ENCODE results near the gene FGA.

The FGA gene

GRCh38 chr4:154583677-154584076 lies 6.9 kb downstream of the FGA start:
- DNase-seq (ENCODE audit: low read depth, low spot score): no peak
- no peak overlapping the region for H3K27ac ChIP-seq

DNA sequence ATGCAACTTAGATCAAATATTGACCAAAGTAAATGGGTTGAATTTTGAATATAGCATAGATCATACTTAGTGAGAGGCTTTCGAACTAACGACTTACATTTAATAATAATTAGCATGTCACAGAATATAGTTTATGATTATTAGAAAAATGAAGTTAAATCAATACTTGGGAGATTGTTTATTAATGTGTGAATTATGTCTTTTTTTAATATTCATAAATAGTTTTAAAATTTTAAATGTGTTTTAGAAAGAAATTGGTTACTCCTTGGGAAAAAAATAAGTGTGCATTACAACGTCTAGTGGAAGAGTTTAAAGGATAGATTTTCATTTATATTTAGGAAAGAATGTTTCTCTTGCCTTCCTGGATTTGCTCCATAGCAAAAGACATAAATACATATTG lies 7.3 kb downstream of the FGA start:
- no peak for DNase-seq (ENCODE audit: low read depth, low spot score)
- H3K27ac ChIP-seq: no peak overlapping the region

DNA sequence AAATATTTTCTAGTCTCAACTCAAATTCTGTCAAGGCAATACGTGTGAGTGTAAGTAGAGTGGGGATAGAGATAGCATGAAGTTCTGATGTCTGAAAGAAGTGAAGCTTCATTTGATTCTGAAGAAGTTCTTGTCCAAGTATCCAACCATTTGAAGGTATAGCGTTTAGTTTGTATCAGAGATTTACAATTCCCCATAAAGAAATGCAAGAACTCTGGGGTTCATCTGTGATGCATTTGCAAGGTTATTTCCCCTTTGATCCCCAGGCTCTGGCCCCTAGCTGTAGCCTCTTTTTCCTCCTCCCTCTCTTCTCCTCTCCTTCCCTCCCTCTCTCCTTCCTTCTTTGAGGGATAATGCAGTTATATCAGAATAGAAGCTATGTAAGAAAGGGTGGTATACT lies 7.8 kb downstream of the FGA start:
- no peak for DNase-seq (ENCODE audit: low read depth, low spot score)
- no peak overlapping the region for H3K27ac ChIP-seq

- no peak overlapping the region for H3K27ac ChIP-seq
- no peak for DNase-seq (ENCODE audit: low read depth, low spot score)
Observed at GRCh38 chr4:154579927-154580326, 10.6 kb downstream of the FGA start.

DNA sequence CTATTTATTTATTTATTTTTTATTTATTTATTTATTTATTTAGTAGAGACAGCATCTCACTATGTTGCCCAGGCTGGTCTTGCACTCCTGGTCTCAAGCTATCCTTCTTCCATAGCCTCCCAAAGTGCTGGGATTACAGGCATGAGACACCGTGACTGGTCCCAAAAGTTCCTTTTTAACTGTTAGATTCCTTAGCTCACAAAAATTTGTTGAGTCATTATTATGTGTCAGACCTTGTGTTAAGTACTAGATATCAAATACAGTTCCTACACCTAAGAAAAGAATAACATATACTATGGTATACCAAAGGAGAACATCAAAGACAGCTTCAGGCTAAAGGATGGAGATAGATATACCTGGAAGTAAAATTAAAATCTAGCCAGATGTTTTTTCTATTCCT lies 11.6 kb downstream of the FGA start:
- DNase-seq (ENCODE audit: low read depth, low spot score): no peak
- no peak overlapping the region for H3K27ac ChIP-seq

DNA sequence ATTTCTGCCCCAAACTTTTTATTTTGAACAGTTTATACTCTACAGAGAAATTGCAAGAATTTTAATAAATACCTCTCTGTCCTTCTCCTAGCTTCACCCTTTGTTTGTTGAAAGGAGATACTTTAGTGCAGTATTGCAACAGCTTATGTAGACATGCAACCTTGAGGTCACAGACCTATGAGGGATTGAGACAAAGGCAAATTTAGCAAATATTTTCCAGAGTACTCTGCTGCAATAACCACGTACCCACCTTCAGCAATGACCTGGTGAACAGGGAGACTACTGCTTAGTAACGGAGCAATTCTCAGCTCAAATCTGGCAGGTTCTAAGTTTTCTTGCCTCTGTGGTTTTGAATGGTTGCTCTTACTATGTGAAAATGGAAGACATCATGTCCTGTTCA lies 13.2 kb downstream of the FGA start:
- H3K27ac ChIP-seq: no peak overlapping the region
- DNase-seq (ENCODE audit: low read depth, low spot score): no peak

- no peak overlapping the region for H3K27ac ChIP-seq
- DNase-seq (ENCODE audit: low read depth, low spot score): no peak
Observed at GRCh38 chr4:154574311-154574710, 16.2 kb downstream of the FGA start.

- no peak overlapping the region for H3K27ac ChIP-seq
- no peak for DNase-seq (ENCODE audit: low read depth, low spot score)
Observed at GRCh38 chr4:154573190-154573870, 17.2 kb downstream of the FGA start.

- no peak overlapping the region for H3K27ac ChIP-seq
- no peak for DNase-seq (ENCODE audit: low read depth, low spot score)
Observed at GRCh38 chr4:154569584-154569983, 21.0 kb downstream of the FGA start.

DNA sequence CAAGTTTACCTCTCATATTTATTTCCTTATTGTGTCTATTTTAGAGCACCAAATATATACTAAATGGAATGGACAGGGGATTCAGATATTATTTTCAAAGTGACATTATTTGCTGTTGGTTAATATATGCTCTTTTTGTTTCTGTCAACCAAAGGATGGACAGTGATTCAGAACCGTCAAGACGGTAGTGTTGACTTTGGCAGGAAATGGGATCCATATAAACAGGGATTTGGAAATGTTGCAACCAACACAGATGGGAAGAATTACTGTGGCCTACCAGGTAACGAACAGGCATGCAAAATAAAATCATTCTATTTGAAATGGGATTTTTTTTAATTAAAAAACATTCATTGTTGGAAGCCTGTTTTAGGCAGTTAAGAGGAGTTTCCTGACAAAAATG lies 21.5 kb downstream of the FGA start:
- DNase-seq (ENCODE audit: low read depth, low spot score): no peak

DNA sequence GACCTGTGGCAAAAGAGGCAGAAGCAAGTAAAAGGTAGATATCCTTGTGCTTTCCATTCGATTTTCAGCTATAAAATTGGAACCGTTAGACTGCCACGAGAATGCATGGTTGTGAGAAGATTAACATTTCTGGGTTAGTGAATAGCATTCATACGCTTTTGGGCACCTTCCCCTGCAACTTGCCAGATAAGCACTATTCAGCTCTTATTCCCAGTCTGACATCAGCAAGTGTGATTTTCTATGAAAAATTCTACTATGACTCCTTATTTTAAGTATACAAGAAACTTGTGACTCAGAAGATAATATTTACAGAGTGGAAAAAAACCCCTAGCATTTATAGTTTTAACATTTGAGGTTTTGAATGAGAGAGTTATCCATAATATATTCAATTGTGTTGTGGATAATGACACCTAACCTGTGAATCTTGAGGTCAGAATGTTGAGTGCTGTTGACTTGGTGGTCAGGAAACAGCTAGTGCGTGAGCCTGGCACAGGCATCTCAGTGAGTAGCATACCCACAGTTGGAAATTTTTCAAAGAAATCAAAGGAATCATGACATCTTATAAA lies 23.8 kb downstream of the FGA start:
- no peak overlapping the region for H3K27ac ChIP-seq
- DNase-seq (ENCODE audit: low read depth, low spot score): no peak

More for the DNA sequence above, 21.5 kb downstream of the FGA start:
- H3K27ac ChIP-seq: no peak overlapping the region

- no peak overlapping the region for H3K27ac ChIP-seq
- DNase-seq (ENCODE audit: low read depth, low spot score): no peak
Observed at GRCh38 chr4:154565704-154566103, 24.8 kb downstream of the FGA start.

DNA sequence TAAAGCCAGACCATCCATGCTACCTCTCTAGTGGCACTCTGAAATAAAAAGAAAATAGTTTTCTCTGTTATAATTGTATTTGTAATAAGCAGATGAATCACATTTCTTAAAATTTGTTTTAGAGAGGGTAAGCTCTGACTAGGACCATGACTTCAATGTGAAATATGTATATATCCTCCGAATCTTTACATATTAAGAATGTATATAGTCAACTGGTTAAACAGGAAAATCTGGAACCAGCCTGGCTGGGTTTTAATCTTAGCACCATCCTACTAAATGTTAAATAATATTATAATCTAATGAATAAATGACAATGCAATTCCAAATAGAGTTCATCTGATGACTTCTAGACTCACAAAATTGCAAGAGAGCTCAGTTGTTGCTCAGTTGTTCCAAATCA lies 26.2 kb downstream of the FGA start:
- DNase-seq (ENCODE audit: low read depth, low spot score): no peak
- no peak overlapping the region for H3K27ac ChIP-seq

GRCh38 chr4:154562697-154563254 lies 27.8 kb downstream of the FGA start, which contains the start of gene FGB:
Gene FGB, plus strand, starts transcription at chr4:154563011. Its CDS starts 8 bp downstream, at chr4:154563019.
- H3K27ac ChIP-seq: no peak within 1 kb of the TSS
- DNase-seq (ENCODE audit: low read depth, low spot score): no peak

GRCh38 chr4:154560824-154561231 lies 29.7 kb downstream of the FGA start:
- no peak overlapping the region for H3K27ac ChIP-seq
- DNase-seq (ENCODE audit: low read depth, low spot score): no peak

- H3K27ac ChIP-seq: no peak overlapping the region
Observed at GRCh38 chr4:154560419-154560801, 30.1 kb downstream of the FGA start.

DNA sequence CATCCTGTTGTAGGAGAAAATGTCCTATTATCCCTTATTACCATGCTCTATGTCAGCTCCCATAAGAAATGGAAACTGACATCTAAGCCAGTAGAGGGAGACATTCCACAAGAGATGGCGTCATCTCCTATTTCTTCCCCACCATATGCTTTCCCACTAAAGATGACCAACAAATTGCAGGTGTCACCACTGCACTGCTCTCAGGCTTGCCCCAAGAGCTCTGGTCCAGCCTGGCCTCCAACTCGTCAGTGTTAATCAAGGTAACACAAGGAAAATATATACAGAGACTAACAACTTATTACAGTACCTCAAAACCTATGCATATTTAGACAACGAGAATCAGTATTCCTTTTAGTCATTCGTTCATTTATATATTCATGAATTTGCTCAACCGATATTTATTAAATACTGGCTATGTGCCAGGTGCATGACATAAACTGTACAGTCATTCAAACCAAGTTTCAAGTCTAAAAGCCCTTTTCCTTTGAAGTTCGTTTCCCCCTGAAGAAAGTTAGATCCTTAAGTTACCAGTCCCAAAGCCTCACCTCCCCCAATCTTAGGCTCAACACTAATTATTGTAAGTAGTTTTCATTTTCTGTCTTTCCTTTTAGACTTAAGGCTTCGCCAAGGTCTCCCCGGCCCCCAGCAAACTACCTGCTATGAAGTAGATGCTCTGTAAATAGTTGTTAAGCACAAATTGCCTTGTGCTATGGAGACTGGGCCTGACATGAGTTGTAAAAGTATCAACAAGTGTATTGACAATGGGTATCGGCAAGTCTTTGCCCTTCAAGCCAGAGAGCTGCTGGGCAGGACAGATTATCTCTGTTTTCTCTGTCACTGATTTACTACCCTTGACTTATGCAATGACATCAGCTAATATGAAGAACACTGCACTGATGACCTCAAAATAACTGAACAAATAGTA lies 30.8 kb downstream of the FGA start:
- no peak overlapping the region for H3K27ac ChIP-seq
- no peak for DNase-seq (ENCODE audit: low read depth, low spot score)

More at GRCh38 chr4:154560419-154560801, 30.1 kb downstream of the FGA start:
- no peak for DNase-seq (ENCODE audit: low read depth, low spot score)

GRCh38 chr4:154559141-154559493 lies 31.4 kb downstream of the FGA start:
- H3K27ac ChIP-seq: no peak overlapping the region
- DNase-seq (ENCODE audit: low read depth, low spot score): no peak

- DNase-seq (ENCODE audit: low read depth, low spot score): no peak
- no peak overlapping the region for H3K27ac ChIP-seq
Observed at GRCh38 chr4:154551872-154552686, 38.5 kb downstream of the FGA start.
